GM13976 (cell line): Measurements from ENCODE around the gene MPP7.

Experiments
- DNase-seq: peaks from one replicate; pipeline ENCODE4 v3.0.0; 2012; ENCODE audit warnings: low spot score
- in situ Hi-C: fragments of 300-500 bp; cut with MboI; formaldehyde crosslinking; loops from one replicate; pipeline ENCODE4 v1.12.0; 2022; ENCODE audit warnings: low sequenced_read_pairs, mixed read lengths, inconsistent platforms; ENCODE audit not compliant: unreplicated experiment
- TF ChIP-seq, protein P1 (sequence below): IDR thresholded peaks from 2 replicates; pipeline ENCODE4 v1.5.1; 2012; ENCODE audit warnings: borderline replicate concordance, mild to moderate bottlenecking; ENCODE audit not compliant: insufficient read depth; ENCODE audit errors: extremely low read depth, missing control alignments, control extremely low read depth

MPP7 gene

GRCh38 chr10:28291881-28292297 lies 11.0 kb downstream of the MPP7 start:
- TF ChIP-seq, protein P1, sequence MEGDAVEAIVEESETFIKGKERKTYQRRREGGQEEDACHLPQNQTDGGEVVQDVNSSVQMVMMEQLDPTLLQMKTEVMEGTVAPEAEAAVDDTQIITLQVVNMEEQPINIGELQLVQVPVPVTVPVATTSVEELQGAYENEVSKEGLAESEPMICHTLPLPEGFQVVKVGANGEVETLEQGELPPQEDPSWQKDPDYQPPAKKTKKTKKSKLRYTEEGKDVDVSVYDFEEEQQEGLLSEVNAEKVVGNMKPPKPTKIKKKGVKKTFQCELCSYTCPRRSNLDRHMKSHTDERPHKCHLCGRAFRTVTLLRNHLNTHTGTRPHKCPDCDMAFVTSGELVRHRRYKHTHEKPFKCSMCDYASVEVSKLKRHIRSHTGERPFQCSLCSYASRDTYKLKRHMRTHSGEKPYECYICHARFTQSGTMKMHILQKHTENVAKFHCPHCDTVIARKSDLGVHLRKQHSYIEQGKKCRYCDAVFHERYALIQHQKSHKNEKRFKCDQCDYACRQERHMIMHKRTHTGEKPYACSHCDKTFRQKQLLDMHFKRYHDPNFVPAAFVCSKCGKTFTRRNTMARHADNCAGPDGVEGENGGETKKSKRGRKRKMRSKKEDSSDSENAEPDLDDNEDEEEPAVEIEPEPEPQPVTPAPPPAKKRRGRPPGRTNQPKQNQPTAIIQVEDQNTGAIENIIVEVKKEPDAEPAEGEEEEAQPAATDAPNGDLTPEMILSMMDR: no peak
- in situ Hi-C loops: no loop called here
- no peak for DNase-seq

DNA sequence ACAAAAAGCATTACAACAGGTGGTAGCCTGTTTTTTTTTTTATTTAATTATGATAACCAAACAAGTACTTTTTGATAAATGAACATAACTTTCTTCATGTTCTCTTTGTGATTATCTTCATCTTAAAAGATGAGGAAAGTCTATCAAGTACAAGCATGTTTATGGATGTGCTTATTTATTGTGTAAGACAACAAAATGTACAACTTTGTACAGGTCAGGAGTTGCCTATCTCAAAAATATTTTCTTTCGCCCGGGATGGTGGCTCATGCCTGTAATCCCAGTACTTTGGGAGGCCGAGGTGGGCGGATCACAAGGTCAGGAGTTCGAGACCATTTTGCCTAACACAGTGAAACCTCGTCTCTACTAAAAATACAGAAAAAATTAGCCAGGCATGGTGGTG lies 17.0 kb downstream of the MPP7 start:
- in situ Hi-C loops: no loop called here
- TF ChIP-seq, protein P1: no peak
- no peak for DNase-seq

- TF ChIP-seq, protein P1: no peak
- DNase-seq: no peak
- in situ Hi-C loops: no loop called here
Observed at GRCh38 chr10:28284126-28284525, 18.7 kb downstream of the MPP7 start.

- DNase-seq: no peak
- in situ Hi-C loops: no loop called here
- TF ChIP-seq, protein P1: no peak
Observed at GRCh38 chr10:28283251-28283650, 19.6 kb downstream of the MPP7 start.

GRCh38 chr10:28282336-28282735 lies 20.5 kb downstream of the MPP7 start:
- in situ Hi-C loops: no loop called here
- TF ChIP-seq, protein P1: no peak
- no peak for DNase-seq

DNA sequence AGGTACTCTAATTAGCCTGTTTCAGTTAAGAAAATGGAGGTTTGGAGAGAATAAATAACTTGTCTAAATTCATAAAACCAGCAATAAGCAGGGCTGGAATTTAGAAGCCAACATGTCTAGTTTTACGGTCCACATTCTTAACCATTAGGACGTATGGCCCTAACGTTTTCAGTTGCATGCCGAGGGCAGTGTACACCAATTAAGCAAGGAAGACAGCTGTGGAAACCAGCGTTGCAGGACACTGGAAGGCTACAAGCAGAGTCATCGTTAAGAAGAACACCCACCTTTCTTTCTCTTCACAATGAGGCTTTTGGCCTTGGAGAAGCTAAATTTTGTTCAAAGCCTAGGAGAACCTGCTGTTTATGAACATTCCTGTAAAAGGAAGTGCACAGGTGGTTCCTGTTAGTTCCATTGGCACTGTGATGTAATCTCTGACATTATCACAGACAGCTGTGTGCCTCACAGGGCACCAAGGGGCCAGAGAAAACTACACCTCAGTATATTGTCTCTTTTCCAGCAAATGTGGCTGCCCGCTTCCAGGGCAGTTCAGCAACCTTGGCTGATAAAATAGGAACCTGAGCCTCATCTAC lies 21.0 kb downstream of the MPP7 start:
- no peak for DNase-seq
- TF ChIP-seq, protein P1: no peak
- in situ Hi-C loops: no loop called here
